Adrenal gland (tissue), 12 donors: Measurements from ENCODE around the gene IFT57. TPM values are rescaled to one million over a fixed set of nuclear protein-coding genes. Genes with fewer than 3 reads are reported as not detected.
A peak's percentile ranks its signal among the peaks of the same experiment; 100 is the strongest.

Source experiments
- DNase-seq, 7 donors: peaks; one replicate each; pipeline ENCODE4 v3.0.0-alpha.2; 2019 to 2020
- H3K27ac ChIP-seq, 5 donors: fragments of 200-600 bp; sonication (generic) in 4 of 5; 1 replicate in 3 of 5; 2 replicates in 2 of 5; pipeline versions ENCODE4 v1.5.1 to v1.8.0; 2016 to 2020; ENCODE audit warnings: mild to moderate bottlenecking in 1 of 5
- H3K27me3 ChIP-seq: fragments of 200-600 bp; 2 replicates; pipeline ENCODE4 v1.8.0; 2021
- H3K36me3 ChIP-seq, 2 donors: fragments of 200-600 bp; replicated peaks in 1 of 2; 1 replicate in 1 of 2; 2 replicates in 1 of 2; pipeline versions ENCODE4 v1.5.1 to v1.8.0; 2018 to 2022
- H3K4me1 ChIP-seq, 2 donors: fragments of 200-600 bp; replicated peaks in 1 of 2; 1 replicate in 1 of 2; 2 replicates in 1 of 2; pipeline versions ENCODE4 v1.5.1 to v1.8.0; 2018 to 2021
- H3K4me3 ChIP-seq, 4 donors: fragments of 200-600 bp; sonication (generic) in 3 of 4; one replicate each; pipeline ENCODE4 v1.5.1; 2016 to 2018
- H3K9me3 ChIP-seq, 3 donors: fragments of 200-600 bp; sonication (generic) in 1 of 3; replicated peaks in 1 of 3; 1 replicate in 2 of 3; 2 replicates in 1 of 3; pipeline versions ENCODE4 v1.5.1 to v1.8.0; 2016 to 2021
- CTCF ChIP-seq, 6 experiments: fragments of 450-650 bp in 4 of 6; fragments of 200-600 bp in 2 of 6; sonication (generic) in 1 of 6; IDR thresholded peaks; 1 replicate in 5 of 6; 2 replicates in 1 of 6; pipeline versions ENCODE4 v1.5.1 to v1.8.0; 2016 to 2021; ENCODE audit warnings: antibody characterized with exemption in 6 of 6, mild to moderate bottlenecking in 2 of 6, moderate library complexity in 1 of 6
- POLR2A ChIP-seq, 2 donors: fragments of 450-650 bp; IDR thresholded peaks; one replicate each; pipeline ENCODE4 v1.6.1; 2017; ENCODE audit warnings: antibody characterized with exemption in 2 of 2, mild to moderate bottlenecking in 2 of 2, moderate library complexity in 1 of 2
- WGBS, 4 donors: extraction: QIAGEN DNeasy Blood & Tissue Kit in 2 of 4; methylation state at CpG; one replicate each; pipeline versions ENCODE4 v1.1.5 to v1.1.7; 2013 to 2017; 5-methylcytosine and 5-hydroxymethylcytosine counted together
- intact Hi-C, 2 donors: fragments of 100-400 bp; cut with DNase I; formaldehyde crosslinking; loops; one replicate each; pipeline versions ENCODE4 v1.14.1 to v1.15.0; 2022 to 2023
- polyA plus RNA-seq, 3 donors: library from polyadenylated mRNA; stranded (reverse); fragments of 200-250 nt in 2 of 3; fragments of 350-450 nt in 1 of 3; fragmentation: Illumina TruSeq in 1 of 3; extraction: RNeasy Lipid Tissue Mini Kit (QIAGEN cat#74804) in 1 of 3; gene quantifications; one replicate each; pipeline ENCODE4 v1.2.3, GENCODE V29; 2013 to 2014
- total RNA-seq, 9 donors: library from RNA; depleted of rRNA in 4 of 9; stranded (reverse); fragments of >200 nt in 4 of 9; fragments of 120-200 nt in 1 of 9; fragmentation: NEBNext Ultra II Directional in 1 of 9; extraction: Animal tissue kit (Norgen Biotek cat#: 25700) in 1 of 9; gene quantifications; one replicate each; pipeline versions ENCODE4 v1.1.0 to v1.2.4, GENCODE V29; 2013 to 2023
- donor health status: healthy with polysubstance abuse.
- donor health status: Bipolar disorder and iron deficiency.
- donor health status: DM: yes; HTN: yes; CAD: no.
- donor health status: DM: no; HTN: no; CAD: no.
- donor health status: DM: no; HTN: no; CAD: no.
- donor health status: DM: yes; HTN: yes; CAD: no.

The IFT57 gene
- total and polyA plus RNA-seq, 12 donors, result 16.1 to 61.9 (median 50.5) TPM

- no peaks in the 10 kb centered on the region for H3K27me3 ChIP-seq
- H3K36me3 ChIP-seq, result no peaks in the 10 kb centered on the region
- intact Hi-C loops, result no loop called here
- TF ChIP-seq POLR2A (IDR thresholded peaks at IDR 0.05), result no peak
- no peak for TF ChIP-seq CTCF (IDR thresholded peaks at IDR 0.05)
- no peak overlapping the region for H3K27ac ChIP-seq
- H3K4me3 ChIP-seq, result no peak overlapping the region
- DNase-seq, result no peak
- H3K4me1 ChIP-seq, result peaks cover 5 to 18% of the 10 kb centered on the region in 2 donors
- 81 to 87% (median 84%) methylated on average over 6 of the region's 6 CpGs for WGBS, 4 donors
- H3K9me3 ChIP-seq, result no peaks in the 10 kb centered on the region
These were observed 4.9 kb upstream of the IFT57 start for GRCh38 chr3:108227131-108227530.

GRCh38 chr3:108225221-108225620 is 3.0 kb upstream of the IFT57 start:
- Histone ChIP-seq H3K27me3 (no peaks in the 10 kb centered on the region), H3K4me3 (no peak overlapping the region), H3K4me1 (peaks cover 15 to 25% of the 10 kb centered on the region in 2 donors), H3K9me3 (no peaks in the 10 kb centered on the region), H3K27ac (no peak overlapping the region), H3K36me3 (no peaks in the 10 kb centered on the region)
- TF ChIP-seq POLR2A (IDR thresholded peaks at IDR 0.05), result no peak
- TF ChIP-seq CTCF (IDR thresholded peaks at IDR 0.05), result no peak
- intact Hi-C loops, result no loop called here
- DNase-seq, result no peak
- WGBS, 4 donors, result 94 to 97% (median 96%) methylated on average over 1 of the region's 1 CpG

GRCh38 chr3:108223928-108224327 is 1.7 kb upstream of the IFT57 start:
- Histone ChIP-seq H3K27me3 (no peaks in the 10 kb centered on the region), H3K4me1 (peaks cover 25 to 38% of the 10 kb centered on the region in 2 donors), H3K4me3 (peak overlapping the region in 1 of 4 donors; percentile 16), H3K27ac (peak overlapping the region in 2 of 5 donors; percentile 81), H3K9me3 (no peaks in the 10 kb centered on the region), H3K36me3 (no peaks in the 10 kb centered on the region)
- 5 to 22% (median 14%) methylated on average over 4 of the region's 4 CpGs for WGBS, 4 donors
- TF ChIP-seq CTCF (IDR thresholded peaks at IDR 0.05) (no peak), POLR2A (IDR thresholded peaks at IDR 0.05) (no peak)
- intact Hi-C loops, result no loop called here
- peak in 2 of 7 donors; percentile 23 to 26 for DNase-seq

- peak overlapping the region in 2 of 4 donors; percentile 68 to 76 for H3K4me3 ChIP-seq
- WGBS, 4 donors, result 6 to 10% (median 7%) methylated on average over 5 of the region's 5 CpGs
- H3K4me1 ChIP-seq, result peaks cover 26 to 40% of the 10 kb centered on the region in 2 donors
- TF ChIP-seq CTCF (IDR thresholded peaks at IDR 0.05) (no peak), POLR2A (IDR thresholded peaks at IDR 0.05) (no peak)
- intact Hi-C loops, result no loop called here
- no peak for DNase-seq
- H3K9me3 ChIP-seq, result no peaks in the 10 kb centered on the region
- peak overlapping the region in 4 of 5 donors; percentile 65 to 81 (median 76) for H3K27ac ChIP-seq
- no peaks in the 10 kb centered on the region for H3K36me3 ChIP-seq
- H3K27me3 ChIP-seq, result no peaks in the 10 kb centered on the region
These were observed 785 bp upstream of the IFT57 start for GRCh38 chr3:108222853-108223565.
